H9 (cell line): ENCODE measurements around the gene DLG2. TPM values are rescaled to one million over a fixed set of nuclear protein-coding genes. Genes with fewer than 3 reads are reported as not detected.

Experiments
- DNase-seq: peaks from one replicate; pipeline ENCODE4 v3.0.0-alpha.2; 2017
- H2AFZ ChIP-seq: one replicate; pipeline ENCODE4 v1.6.1; 2013; ENCODE audit warnings: mild to moderate bottlenecking, low read length, control low read depth, moderate library complexity
- H2AK5ac ChIP-seq: 2 replicates; pipeline ENCODE4 v1.6.1; 2013; ENCODE audit warnings: low read length, control low read depth, mixed read lengths; ENCODE audit not compliant: insufficient read length
- H2BK120ac ChIP-seq: one replicate; pipeline ENCODE4 v1.6.1; 2013; ENCODE audit warnings: low read depth, mild to moderate bottlenecking, low read length, control low read depth, inconsistent platforms; ENCODE audit not compliant: poor library complexity, severe bottlenecking
- H2BK12ac ChIP-seq: 2 replicates; pipeline ENCODE4 v1.6.1; 2013; ENCODE audit warnings: low read length, control low read depth, mixed read lengths, low read depth; ENCODE audit not compliant: insufficient read length
- H2BK15ac ChIP-seq: 2 replicates; pipeline ENCODE4 v1.6.1; 2013; ENCODE audit warnings: low read depth, low read length, control low read depth
- H2BK20ac ChIP-seq: one replicate; pipeline ENCODE4 v1.6.1; 2013; ENCODE audit warnings: low read depth, mild to moderate bottlenecking, low read length, control low read depth, inconsistent platforms; ENCODE audit not compliant: poor library complexity, severe bottlenecking
- H2BK5ac ChIP-seq: 2 replicates; pipeline ENCODE4 v1.6.1; 2013; ENCODE audit warnings: low read length, control low read depth, mixed read lengths; ENCODE audit not compliant: insufficient read length
- H3K14ac ChIP-seq: 2 replicates; pipeline ENCODE4 v1.6.1; 2013; ENCODE audit warnings: low read length, control low read depth; ENCODE audit not compliant: insufficient read depth
- H3K18ac ChIP-seq: 2 replicates; pipeline ENCODE4 v1.6.1; 2013; ENCODE audit warnings: low read depth, mild to moderate bottlenecking, mixed read lengths, low read length, control low read depth; ENCODE audit not compliant: insufficient read length
- H3K23ac ChIP-seq: 2 replicates; pipeline ENCODE4 v1.6.1; 2013; ENCODE audit warnings: low read length, control low read depth, mixed read lengths, low read depth; ENCODE audit not compliant: insufficient read length
- H3K23me2 ChIP-seq: 2 replicates; pipeline ENCODE4 v1.6.1; 2013; ENCODE audit warnings: low read depth, mild to moderate bottlenecking, mixed read lengths, low read length, control low read depth; ENCODE audit not compliant: insufficient read length, poor library complexity, severe bottlenecking
- H3K27ac ChIP-seq: 2 replicates; pipeline ENCODE4 v1.5.1; 2013; ENCODE audit warnings: low read length, control low read depth, mixed read lengths, low read depth; ENCODE audit not compliant: insufficient read length
- H3K27me3 ChIP-seq: 2 replicates; pipeline ENCODE4 v1.6.1; 2013; ENCODE audit warnings: low read length, control low read depth, inconsistent platforms; ENCODE audit not compliant: insufficient read depth
- H3K4ac ChIP-seq: 2 replicates; pipeline ENCODE4 v1.6.1; 2013; ENCODE audit warnings: low read depth, mild to moderate bottlenecking, control low read depth, inconsistent platforms, low read length, moderate library complexity
- H3K4me1 ChIP-seq: 2 replicates; pipeline ENCODE4 v1.6.1; 2013; ENCODE audit warnings: low read length, control low read depth, inconsistent platforms; ENCODE audit not compliant: insufficient read depth
- H3K4me2 ChIP-seq: 2 replicates; pipeline ENCODE4 v1.6.1; 2013; ENCODE audit warnings: low read length, control low read depth, mixed read lengths; ENCODE audit not compliant: insufficient read length, insufficient read depth
- H3K56ac ChIP-seq: 2 replicates; pipeline ENCODE4 v1.6.1; 2013; ENCODE audit warnings: low read depth, mild to moderate bottlenecking, mixed read lengths, low read length, control low read depth; ENCODE audit not compliant: insufficient read length
- H3K79me1 ChIP-seq: 2 replicates; pipeline ENCODE4 v1.6.1; 2013; ENCODE audit warnings: low read depth, mild to moderate bottlenecking, moderate library complexity, low read length, control low read depth, inconsistent platforms; ENCODE audit not compliant: insufficient read depth, poor library complexity, severe bottlenecking
- H3K79me2 ChIP-seq: 2 replicates; pipeline ENCODE4 v1.6.1; 2013; ENCODE audit warnings: low read length, control low read depth, inconsistent platforms; ENCODE audit not compliant: insufficient read depth
- H3K9ac ChIP-seq: 2 replicates; pipeline ENCODE4 v1.6.1; 2013; ENCODE audit warnings: low read length, control low read depth, mixed read lengths; ENCODE audit not compliant: insufficient read length; ENCODE audit errors: extremely low read depth
- H3K9me3 ChIP-seq: one replicate; pipeline ENCODE4 v1.6.1; 2013; ENCODE audit warnings: low read depth, low read length, inconsistent platforms; ENCODE audit not compliant: control insufficient read depth
- H3T11ph ChIP-seq: one replicate; pipeline ENCODE4 v1.6.1; 2013; ENCODE audit warnings: mild to moderate bottlenecking, low read length, control low read depth, inconsistent platforms
- H4K20me1 ChIP-seq: one replicate; pipeline ENCODE4 v1.6.1; 2013; ENCODE audit not compliant: control insufficient read depth, insufficient read length, insufficient read depth
- H4K5ac ChIP-seq: 2 replicates; pipeline ENCODE4 v1.6.1; 2013; ENCODE audit warnings: low read depth, mild to moderate bottlenecking, mixed read lengths, low read length, control low read depth; ENCODE audit not compliant: insufficient read length
- H4K8ac ChIP-seq: replicated peaks from 2 replicates; pipeline ENCODE4 v1.6.1; 2013; ENCODE audit warnings: low read length, control low read depth, mixed read lengths, low read depth; ENCODE audit not compliant: insufficient read length
- H4K91ac ChIP-seq: 2 replicates; pipeline ENCODE4 v1.6.1; 2013; ENCODE audit warnings: low read depth, mild to moderate bottlenecking, moderate library complexity, mixed read lengths, low read length, control low read depth; ENCODE audit not compliant: insufficient read length
- H3K27ac Mint-ChIP-seq, 3 experiments: 2 replicates in 2 of 3; 3 replicates in 1 of 3; pipeline ENCODE4 v1.8.0; 2020 to 2021; ENCODE audit warnings: mixed read lengths in 3 of 3, mild to moderate bottlenecking in 1 of 3, moderate library complexity in 1 of 3
- H3K27me3 Mint-ChIP-seq: 2 replicates; pipeline ENCODE4 v1.8.0; 2021; ENCODE audit warnings: low read depth, mild to moderate bottlenecking, moderate library complexity, mixed read lengths
- H3K36me3 Mint-ChIP-seq, 3 experiments: 2 replicates in 2 of 3; 3 replicates in 1 of 3; pipeline ENCODE4 v1.8.0; 2020 to 2021; ENCODE audit warnings: low read depth in 3 of 3, mixed read lengths in 3 of 3; ENCODE audit not compliant: insufficient read depth in 1 of 3
- H3K4me1 Mint-ChIP-seq, 2 experiments: 2 replicates each; pipeline ENCODE4 v1.8.0; 2020; ENCODE audit warnings: mixed read lengths in 2 of 2
- H3K4me3 Mint-ChIP-seq, 2 experiments: 2 replicates in 1 of 2; 3 replicates in 1 of 2; pipeline ENCODE4 v1.8.0; 2020 to 2021; ENCODE audit warnings: mild to moderate bottlenecking in 2 of 2, mixed read lengths in 2 of 2, moderate library complexity in 1 of 2
- H3K9me3 Mint-ChIP-seq, 2 experiments: 2 replicates in 1 of 2; 3 replicates in 1 of 2; pipeline ENCODE4 v1.8.0; 2020; ENCODE audit warnings: mild to moderate bottlenecking in 2 of 2, mixed read lengths in 2 of 2, moderate library complexity in 1 of 2
- WGBS: extraction: QIAGEN DNeasy Blood & Tissue Kit; methylation state at CpG from one replicate; pipeline ENCODE4 v1.1.7; 2013; ENCODE audit warnings: missing lambda C conversion rate, low lambda C conversion rate, mixed read lengths; ENCODE audit not compliant: insufficient read length; ENCODE audit errors: extremely low coverage; 5-methylcytosine and 5-hydroxymethylcytosine counted together
- total RNA-seq: library from RNA; stranded (reverse); gene quantifications from 2 replicates; pipeline ENCODE4 v1.2.1, GENCODE V29; 2021
- TF ChIP-seq, protein P1 (sequence below): fragments of 200-600 bp; sonication (generic); conservative IDR thresholded peaks from 3 replicates; pipeline ENCODE4 v1.8.0; 2021; ENCODE audit warnings: antibody characterized with exemption, mild to moderate bottlenecking

The DLG2 gene
- total RNA-seq, 1 experiment from 2014 or later: 8.0 TPM

- H2BK120ac ChIP-seq: no peak overlapping the region
- no peak overlapping the region for H3K4ac ChIP-seq
- H3K79me2 ChIP-seq: no peaks in the 10 kb centered on the region
- Mint-ChIP-seq H3K9me3 (no peaks in the 10 kb centered on the region), H3K27ac (peak overlapping the region in 2 of 3 experiments; percentile 29 to 36; a peak in 1 of 7 replicates), H3K4me1 (peaks cover 16 to 22% of the 10 kb centered on the region in 2 experiments), H3K27me3 (no peaks in the 10 kb centered on the region; the same call in 1 of the 2 replicates), H3K4me3 (no peak overlapping the region), H3K36me3 (no peaks in the 10 kb centered on the region)
- H3K9me3 ChIP-seq: no peaks in the 10 kb centered on the region
- no peak for DNase-seq
- H4K5ac ChIP-seq: no peak overlapping the region
- H4K8ac ChIP-seq: no peak overlapping the region
- H3T11ph ChIP-seq: no peak overlapping the region
- H3K79me1 ChIP-seq: no peaks in the 10 kb centered on the region
- no peak overlapping the region for H2AFZ ChIP-seq
- H4K20me1 ChIP-seq: no peaks in the 10 kb centered on the region
- H3K23ac ChIP-seq: no peak overlapping the region
- H2BK20ac ChIP-seq: no peak overlapping the region
- no CpG with 5 or more reads among the region's 8 CpGs for WGBS
- H3K18ac ChIP-seq: no peak overlapping the region
- H2BK12ac ChIP-seq: no peak overlapping the region
- H3K14ac ChIP-seq: no peak overlapping the region
- peak overlapping the region; percentile 6 for H3K4me2 ChIP-seq
- no peak overlapping the region for H2BK15ac ChIP-seq
- peaks cover 11% of the 10 kb centered on the region for H3K4me1 ChIP-seq
- H3K9ac ChIP-seq: no peak overlapping the region
- TF ChIP-seq, protein P1, sequence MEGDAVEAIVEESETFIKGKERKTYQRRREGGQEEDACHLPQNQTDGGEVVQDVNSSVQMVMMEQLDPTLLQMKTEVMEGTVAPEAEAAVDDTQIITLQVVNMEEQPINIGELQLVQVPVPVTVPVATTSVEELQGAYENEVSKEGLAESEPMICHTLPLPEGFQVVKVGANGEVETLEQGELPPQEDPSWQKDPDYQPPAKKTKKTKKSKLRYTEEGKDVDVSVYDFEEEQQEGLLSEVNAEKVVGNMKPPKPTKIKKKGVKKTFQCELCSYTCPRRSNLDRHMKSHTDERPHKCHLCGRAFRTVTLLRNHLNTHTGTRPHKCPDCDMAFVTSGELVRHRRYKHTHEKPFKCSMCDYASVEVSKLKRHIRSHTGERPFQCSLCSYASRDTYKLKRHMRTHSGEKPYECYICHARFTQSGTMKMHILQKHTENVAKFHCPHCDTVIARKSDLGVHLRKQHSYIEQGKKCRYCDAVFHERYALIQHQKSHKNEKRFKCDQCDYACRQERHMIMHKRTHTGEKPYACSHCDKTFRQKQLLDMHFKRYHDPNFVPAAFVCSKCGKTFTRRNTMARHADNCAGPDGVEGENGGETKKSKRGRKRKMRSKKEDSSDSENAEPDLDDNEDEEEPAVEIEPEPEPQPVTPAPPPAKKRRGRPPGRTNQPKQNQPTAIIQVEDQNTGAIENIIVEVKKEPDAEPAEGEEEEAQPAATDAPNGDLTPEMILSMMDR: no peak
- no peak overlapping the region for H2AK5ac ChIP-seq
- no peak overlapping the region for H4K91ac ChIP-seq
- H3K27ac ChIP-seq: peak overlapping the region; percentile 37
- H2BK5ac ChIP-seq: no peak overlapping the region
- H3K56ac ChIP-seq: no peak overlapping the region
- no peaks in the 10 kb centered on the region for H3K27me3 ChIP-seq
- no peaks in the 10 kb centered on the region for H3K23me2 ChIP-seq
These were observed 1933.7 kb downstream of the DLG2 start for GRCh38 chr11:83693306-83693992.
